CD4-positive, alpha-beta T cell treated with Interleukin-21 for 1 hour (primary cell): ENCODE measurements around the gene POTEJ.
A peak's percentile ranks its signal among the peaks of the same experiment; 100 is the strongest.
"Not testable (repeated sequence)": the region's sequence is repeated elsewhere in the genome, so short reads cannot be mapped to it uniquely, and the experiment has no call there.

Experiments used
- DNase-seq: peaks from one replicate; pipeline ENCODE4 v3.0.0-alpha.2; 2020

Gene POTEJ

GRCh38 chr2:130611140-130611539 lies at the start of gene POTEJ:
TSS of gene POTEJ (plus strand) at chr2:130611440. CDS start at chr2:130611533, 93 bp downstream.
- DNase-seq: not testable (repeated sequence)

DNA sequence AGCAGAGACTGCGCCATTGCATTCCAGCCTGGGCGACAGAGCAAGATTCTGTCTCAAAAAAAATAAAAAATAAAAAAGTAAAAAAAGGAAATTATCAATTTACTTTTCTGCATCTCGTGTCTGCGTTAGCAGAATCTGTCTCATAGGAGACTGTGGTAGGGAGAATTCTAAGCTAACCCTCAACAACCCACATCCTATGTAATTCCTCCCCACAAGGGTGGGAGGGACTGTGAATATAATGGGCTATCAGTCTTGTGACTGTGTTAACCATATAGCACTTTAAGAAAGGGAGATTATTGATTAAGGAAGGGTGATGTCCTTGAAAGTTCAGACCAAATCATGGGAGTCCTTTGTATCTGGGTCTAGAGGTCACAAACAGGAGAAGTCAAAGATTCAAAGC lies 45.1 kb upstream of the POTEJ start:
- DNase-seq: not testable (repeated sequence)

- not testable (repeated sequence) for DNase-seq
Measured at GRCh38 chr2:130571929-130572328, 39.3 kb upstream of the POTEJ start.

GRCh38 chr2:130574230-130574629 lies 37.0 kb upstream of the POTEJ start:
- DNase-seq: not testable (repeated sequence)

GRCh38 chr2:130576209-130576784 lies 34.9 kb upstream of the POTEJ start:
- DNase-seq: not testable (repeated sequence)

DNA sequence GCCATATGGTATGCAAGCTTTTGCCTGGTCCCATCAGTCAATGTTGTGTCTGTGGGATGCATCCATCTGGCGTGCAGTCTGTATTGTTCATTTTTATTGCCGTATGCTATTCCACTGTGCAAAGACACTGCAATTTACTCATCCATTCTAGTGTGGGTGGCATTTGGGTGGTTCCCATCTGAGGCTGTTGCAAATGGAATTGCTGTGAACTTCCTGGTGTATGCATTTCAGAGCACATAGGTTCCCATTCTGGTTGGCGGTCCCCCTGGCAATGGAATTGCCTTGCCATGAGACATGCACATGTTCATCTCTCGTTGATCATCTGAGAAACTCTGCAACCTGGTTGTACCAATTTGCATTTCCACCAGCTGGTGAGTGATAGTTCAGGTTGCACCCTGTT lies 33.7 kb upstream of the POTEJ start:
- not testable (repeated sequence) for DNase-seq

DNA sequence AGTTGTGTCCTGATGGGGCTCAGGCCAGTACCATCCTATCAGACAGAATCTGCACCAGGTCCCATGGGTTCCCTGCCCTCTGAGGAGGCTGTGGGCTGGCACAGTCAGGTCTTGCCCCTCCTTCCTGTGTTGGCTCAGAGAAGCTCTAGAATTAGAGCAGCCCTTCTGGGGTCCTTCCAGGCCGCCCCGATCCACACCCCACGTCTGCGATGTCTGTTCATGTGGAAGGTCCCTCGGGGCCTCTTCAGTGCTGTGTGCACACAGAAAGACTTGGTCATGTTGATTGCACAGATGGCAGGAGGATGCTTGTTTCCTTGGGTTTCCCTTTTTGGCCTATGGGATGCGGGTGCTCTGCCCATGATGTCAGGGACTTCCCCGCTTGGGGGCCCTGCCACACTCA lies 32.1 kb upstream of the POTEJ start:
- not testable (repeated sequence) for DNase-seq

- not testable (repeated sequence) for DNase-seq
Measured at GRCh38 chr2:130581491-130581890, 29.7 kb upstream of the POTEJ start.

GRCh38 chr2:130582970-130583369 lies 28.3 kb upstream of the POTEJ start:
- not testable (repeated sequence) for DNase-seq

DNA sequence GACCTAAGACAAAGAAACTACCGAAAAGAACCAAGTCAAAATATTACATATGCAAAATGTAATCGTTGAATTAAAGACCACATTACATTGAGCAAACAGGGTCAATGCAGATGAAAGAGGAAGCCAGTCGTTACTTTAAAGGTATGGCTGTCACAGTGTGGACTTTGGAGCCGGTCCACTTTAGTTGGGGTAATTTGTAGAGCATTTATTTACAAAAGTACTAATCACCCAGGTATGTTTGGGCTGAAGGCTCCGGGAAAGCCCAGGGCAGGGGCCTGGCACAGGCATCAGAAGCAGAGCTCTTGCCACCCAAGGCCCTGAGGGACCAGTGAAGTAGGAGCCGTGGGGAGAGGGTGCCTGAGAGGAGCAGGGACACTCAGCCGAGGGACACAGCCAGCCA lies 27.7 kb upstream of the POTEJ start:
- DNase-seq: not testable (repeated sequence)

GRCh38 chr2:130584726-130585125 lies 26.5 kb upstream of the POTEJ start:
- not testable (repeated sequence) for DNase-seq

GRCh38 chr2:130588688-130589458 lies 22.4 kb upstream of the POTEJ start:
- DNase-seq: peak; percentile 1

DNA sequence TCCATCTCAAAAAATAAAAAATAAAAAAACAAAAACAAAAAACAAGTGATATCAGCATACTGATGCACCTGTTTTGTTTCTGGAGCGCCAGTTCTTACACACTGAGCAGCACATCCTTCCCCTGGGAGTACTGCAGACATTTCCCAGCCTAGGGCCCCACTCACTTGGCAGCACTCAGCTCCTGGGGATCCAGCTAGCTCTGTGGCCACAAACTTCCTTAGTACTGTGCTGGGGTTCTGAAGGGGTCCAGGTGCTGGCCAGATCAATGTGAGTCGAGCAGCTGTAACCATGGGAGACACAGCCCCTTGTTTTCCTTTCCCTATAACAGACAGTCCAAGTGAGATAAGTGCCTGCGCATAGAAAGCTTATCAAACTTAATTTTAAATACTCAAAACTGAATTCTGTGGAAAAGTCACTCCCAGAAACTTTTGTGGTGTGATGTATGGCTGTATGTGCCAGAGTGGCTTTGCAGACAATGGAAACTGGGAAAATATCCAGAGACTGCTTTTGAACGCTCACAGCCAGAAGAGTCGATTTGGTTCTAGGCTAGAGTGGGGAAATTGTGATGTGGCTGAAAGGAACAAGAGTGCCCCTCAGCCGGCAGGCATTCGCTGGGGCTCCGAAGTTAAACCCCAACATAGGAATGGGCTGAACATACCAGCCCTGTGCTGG lies 20.9 kb upstream of the POTEJ start:
- not testable (repeated sequence) for DNase-seq

DNA sequence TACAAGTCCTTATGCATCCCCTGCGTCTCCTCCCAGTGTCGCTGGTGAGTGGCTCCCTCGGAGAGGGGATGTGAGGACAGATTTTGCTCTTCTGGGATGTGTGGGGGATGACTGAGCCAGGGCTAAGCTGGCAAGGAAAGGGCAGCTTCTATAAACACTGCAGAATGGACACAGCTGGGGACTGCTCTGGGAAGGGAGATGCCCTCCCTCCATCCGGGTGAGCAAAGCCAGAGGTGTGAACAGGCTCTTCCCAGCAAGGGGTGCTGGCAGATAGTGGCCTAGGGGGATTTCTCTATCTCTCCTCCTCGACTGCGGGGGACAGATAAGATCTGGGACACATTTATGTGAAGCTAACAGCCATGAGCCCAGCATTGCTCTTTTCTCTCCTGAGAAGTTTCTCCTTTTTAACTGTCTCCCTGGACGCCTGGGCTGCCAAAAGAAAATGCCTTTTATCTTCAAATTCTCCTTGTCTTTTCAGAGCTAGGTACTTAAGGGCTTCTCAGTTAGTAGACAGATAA lies 20.3 kb upstream of the POTEJ start:
- not testable (repeated sequence) for DNase-seq

DNA sequence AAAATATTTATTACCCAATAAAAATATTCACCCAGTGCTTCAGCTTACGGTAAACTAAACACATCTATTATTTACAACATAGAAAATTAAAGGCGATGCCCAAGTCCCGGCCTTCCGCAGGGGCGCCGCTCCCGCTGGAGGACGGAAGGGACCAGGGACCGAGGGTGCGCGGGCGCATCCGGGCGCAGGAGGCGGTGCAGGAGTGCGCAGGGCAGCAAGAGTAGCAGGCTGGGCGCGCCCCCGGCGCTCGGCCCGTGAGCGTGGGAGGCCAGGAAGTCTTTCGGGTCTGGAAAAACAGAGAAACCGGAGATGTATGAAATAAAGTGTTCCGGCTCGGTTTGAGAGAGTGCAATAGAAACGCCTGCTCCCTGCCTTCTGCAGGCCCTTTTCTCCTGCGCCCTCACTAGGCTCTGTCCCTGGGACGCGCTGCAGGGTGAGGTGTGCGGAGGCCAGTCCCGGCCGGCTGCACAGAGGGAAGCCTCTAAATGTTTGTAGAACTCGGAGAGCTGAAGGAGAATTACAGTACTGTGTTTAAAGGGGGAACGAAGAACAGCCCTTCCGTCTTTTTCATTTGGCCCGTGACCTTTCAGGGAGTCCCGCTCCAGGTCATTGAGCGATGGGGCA lies 18.3 kb upstream of the POTEJ start:
- not testable (repeated sequence) for DNase-seq

- not testable (repeated sequence) for DNase-seq
Measured at GRCh38 chr2:130594011-130594410, 17.2 kb upstream of the POTEJ start.

DNA sequence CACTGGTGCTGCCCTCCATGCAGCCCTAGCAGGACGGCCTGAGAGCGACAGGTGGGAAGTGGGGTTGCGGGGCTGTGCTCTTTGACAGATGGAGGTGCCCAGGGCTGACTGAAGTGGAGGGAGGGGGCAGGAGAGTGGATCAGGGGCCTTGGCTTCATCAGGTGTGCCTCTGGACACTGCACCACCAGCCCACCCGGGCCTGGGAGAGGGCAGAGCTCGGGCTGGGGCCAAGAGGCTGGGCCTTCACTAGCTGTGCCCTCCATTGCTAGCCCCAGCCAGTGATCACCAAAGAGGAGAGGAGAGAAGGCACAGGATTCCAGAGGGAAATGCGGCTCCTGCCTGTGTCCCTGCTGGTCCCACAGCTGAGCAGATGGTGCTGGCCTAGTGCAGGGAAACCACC lies 14.5 kb upstream of the POTEJ start:
- DNase-seq: not testable (repeated sequence)

- not testable (repeated sequence) for DNase-seq
Measured at GRCh38 chr2:130597994-130598393, 13.2 kb upstream of the POTEJ start.

DNA sequence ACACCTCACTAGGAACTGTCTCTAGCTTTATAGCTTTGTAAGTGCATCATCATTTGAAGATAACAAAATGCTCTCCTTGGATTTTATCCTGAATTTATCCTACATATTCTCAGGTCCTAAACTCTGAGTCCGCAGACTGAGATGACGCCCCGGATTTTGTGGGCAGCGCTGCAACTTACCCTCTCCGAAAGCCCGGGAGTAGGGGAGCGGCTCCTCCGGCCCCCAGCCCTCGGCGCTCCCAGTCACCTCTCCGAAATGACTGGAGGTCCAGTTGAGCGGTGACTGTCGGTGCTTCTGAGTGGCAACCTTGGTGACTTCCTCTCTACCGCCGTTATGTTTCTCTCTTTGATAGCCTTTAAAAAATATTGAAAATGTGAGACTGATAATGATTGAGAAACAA lies 12.8 kb upstream of the POTEJ start:
- not testable (repeated sequence) for DNase-seq

GRCh38 chr2:130599393-130599792 lies 11.8 kb upstream of the POTEJ start, which contains the start of gene CFC1:
TSS of gene CFC1 (minus strand) at chr2:130599575. CDS start at chr2:130599287, 288 bp downstream.
- DNase-seq: not testable (repeated sequence)

DNA sequence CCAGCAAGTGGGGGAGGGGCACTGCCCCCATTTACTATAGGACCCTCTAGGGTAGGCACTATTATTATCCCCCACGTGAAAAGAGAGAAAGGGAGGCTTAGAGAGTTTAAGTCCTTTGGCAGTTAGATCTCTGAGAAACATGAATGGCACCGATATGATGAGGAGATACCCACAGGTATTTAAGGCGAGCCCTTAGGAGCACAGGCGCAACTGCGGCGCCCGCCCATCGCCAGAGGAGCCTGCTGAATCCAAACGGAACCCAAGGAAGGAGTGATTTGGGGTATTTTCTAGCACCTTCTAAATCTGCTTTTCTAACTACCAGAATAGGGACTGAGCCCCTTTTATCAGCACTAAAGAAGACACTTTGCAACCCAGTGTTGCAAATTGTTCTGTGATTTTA lies 11.3 kb upstream of the POTEJ start:
- not testable (repeated sequence) for DNase-seq

DNA sequence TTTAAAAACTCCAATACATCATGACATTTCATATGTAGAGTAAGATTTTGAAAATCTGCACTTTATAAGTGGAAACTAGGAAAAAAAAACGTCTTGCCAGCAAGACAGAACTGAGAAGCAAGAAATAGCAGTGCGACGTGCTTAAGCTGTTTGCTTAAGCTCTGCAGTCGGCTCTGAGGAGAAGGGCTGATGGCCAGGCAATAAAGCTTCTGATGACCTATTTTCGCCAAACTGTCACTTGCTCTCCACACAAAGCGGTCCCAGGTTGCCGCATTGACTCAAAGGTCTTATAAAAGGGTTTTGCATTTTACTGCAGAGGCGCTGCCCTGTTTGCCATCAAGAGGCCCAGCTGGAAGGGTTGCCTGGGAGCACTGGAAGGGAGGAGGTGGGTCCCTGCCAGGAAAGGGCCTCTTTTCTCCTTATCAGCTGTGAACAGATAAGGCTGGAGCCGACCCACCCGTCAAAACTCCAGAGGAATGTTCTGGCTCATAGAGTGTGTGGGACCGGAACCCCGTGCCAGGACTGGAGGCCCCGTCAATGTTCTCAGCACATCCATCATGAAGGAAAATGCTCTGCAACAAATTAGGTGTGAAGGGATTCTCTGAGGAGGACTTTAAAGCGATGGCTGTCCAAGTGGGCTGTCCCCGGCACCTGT lies 9.5 kb upstream of the POTEJ start:
- not testable (repeated sequence) for DNase-seq
